GM06990 (cell line): ENCODE results near the gene PTPRM.

ENCODE experiments used
- DNase-seq: peaks from one replicate; pipeline ENCODE4 v3.0.0-alpha.2; 2011; ENCODE audit not compliant: insufficient read length; ENCODE audit errors: extremely low read depth
- H3K27me3 ChIP-seq: replicated peaks from 2 replicates; pipeline ENCODE4 v1.6.0; 2011; ENCODE audit warnings: low read length; ENCODE audit not compliant: control insufficient read depth, insufficient read depth
- H3K36me3 ChIP-seq: 2 replicates; pipeline ENCODE4 v1.5.1; 2011; ENCODE audit warnings: low read length; ENCODE audit not compliant: control insufficient read depth, insufficient read depth
- H3K4me3 ChIP-seq: replicated peaks from 2 replicates; pipeline ENCODE4 v1.5.1; 2011; ENCODE audit warnings: low read depth, mild to moderate bottlenecking, control low read depth, low read length
- CTCF ChIP-seq: IDR thresholded peaks from 2 replicates; pipeline ENCODE4 v1.5.1; 2011; ENCODE audit warnings: low read length, control low read depth, mild to moderate bottlenecking, inconsistent platforms; ENCODE audit not compliant: insufficient read depth, poor library complexity, severe bottlenecking

The PTPRM gene

GRCh38 chr18:7894592-7894991, 327.5 kb downstream of the PTPRM start:
- DNase-seq: no peak
- Histone ChIP-seq H3K27me3 (no peaks in the 10 kb centered on the region), H3K4me3 (no peak overlapping the region), H3K36me3 (no peaks in the 10 kb centered on the region)
- no peak for TF ChIP-seq CTCF

- no peak for TF ChIP-seq CTCF
- Histone ChIP-seq H3K4me3 (no peak overlapping the region), H3K27me3 (no peaks in the 10 kb centered on the region), H3K36me3 (no peaks in the 10 kb centered on the region)
- no peak for DNase-seq
Observed at GRCh38 chr18:7895346-7895745, 328.2 kb downstream of the PTPRM start.

- no peaks in the 10 kb centered on the region for H3K27me3 ChIP-seq
- DNase-seq: no peak
- no peak for TF ChIP-seq CTCF
- H3K36me3 ChIP-seq: no peaks in the 10 kb centered on the region
- no peak overlapping the region for H3K4me3 ChIP-seq
Observed at GRCh38 chr18:7896161-7896560, 329.0 kb downstream of the PTPRM start.

GRCh38 chr18:7896805-7897518, 329.8 kb downstream of the PTPRM start:
- no peak overlapping the region for H3K4me3 ChIP-seq

GRCh38 chr18:7898181-7898580, 331.1 kb downstream of the PTPRM start:
- H3K36me3 ChIP-seq: no peaks in the 10 kb centered on the region
- TF ChIP-seq CTCF: no peak
- no peak overlapping the region for H3K4me3 ChIP-seq
- DNase-seq: no peak
- H3K27me3 ChIP-seq: no peaks in the 10 kb centered on the region

More at GRCh38 chr18:7896805-7897518, 329.8 kb downstream of the PTPRM start:
- no peaks in the 10 kb centered on the region for H3K36me3 ChIP-seq
- no peak for TF ChIP-seq CTCF
- no peak for DNase-seq
- H3K27me3 ChIP-seq: no peaks in the 10 kb centered on the region

- DNase-seq: no peak
- TF ChIP-seq CTCF: no peak
- no peaks in the 10 kb centered on the region for H3K27me3 ChIP-seq
- H3K36me3 ChIP-seq: no peaks in the 10 kb centered on the region
- H3K4me3 ChIP-seq: no peak overlapping the region
Observed at GRCh38 chr18:7899078-7899477, 332.0 kb downstream of the PTPRM start.
